Tibial nerve (tissue), 4 donors: ENCODE results near the gene PZP. TPM values are rescaled to one million over a fixed set of nuclear protein-coding genes. Genes with fewer than 3 reads are reported as not detected.

Experiments used
- DNase-seq, 2 donors: peaks; one replicate each; pipeline ENCODE4 v3.0.0-alpha.2; 2019; ENCODE audit warnings: low spot score in 2 of 2
- H3K27ac ChIP-seq, 4 donors: fragments of 200-600 bp; sonication (generic) in 3 of 4; one replicate each; pipeline ENCODE4 v1.5.1; 2017 to 2019; ENCODE audit warnings: mild to moderate bottlenecking in 1 of 4
- H3K27me3 ChIP-seq, 2 donors: fragments of 200-600 bp; sonication (generic) in 1 of 2; one replicate each; pipeline versions ENCODE4 v1.5.1 to v1.6.0; 2017 to 2019
- H3K36me3 ChIP-seq, 3 donors: fragments of 200-600 bp; sonication (generic); one replicate each; pipeline ENCODE4 v1.5.1; 2018 to 2019
- H3K4me1 ChIP-seq, 4 donors: fragments of 200-600 bp; sonication (generic) in 3 of 4; one replicate each; pipeline ENCODE4 v1.5.1; 2017 to 2019
- H3K4me3 ChIP-seq, 4 donors: fragments of 200-600 bp; sonication (generic) in 3 of 4; one replicate each; pipeline ENCODE4 v1.5.1; 2017 to 2019; ENCODE audit warnings: mild to moderate bottlenecking in 1 of 4, moderate library complexity in 1 of 4
- H3K9me3 ChIP-seq, 4 donors: fragments of 200-600 bp; sonication (generic) in 3 of 4; one replicate each; pipeline ENCODE4 v1.5.1; 2017 to 2019
- EP300 ChIP-seq, 2 donors: sonication (generic); formaldehyde crosslinking; IDR thresholded peaks; one replicate each; pipeline ENCODE4 v1.6.1; 2017; ENCODE audit warnings: antibody characterized with exemption in 2 of 2, mild to moderate bottlenecking in 1 of 2
- POLR2A ChIP-seq, 2 donors: fragments of 450-650 bp; IDR thresholded peaks; one replicate each; pipeline ENCODE4 v1.6.1; 2017; ENCODE audit warnings: antibody characterized with exemption in 2 of 2, mild to moderate bottlenecking in 2 of 2, moderate library complexity in 2 of 2
- WGBS, 2 donors: methylation state at CpG; one replicate each; pipeline ENCODE4 v1.1.5; 2018; 5-methylcytosine and 5-hydroxymethylcytosine counted together
- total RNA-seq, 4 donors: library from RNA; depleted of rRNA; stranded (reverse); fragments of >200 nt; gene quantifications; one replicate each; pipeline ENCODE4 v1.1.0, GENCODE V29; 2016
- TF ChIP-seq, protein P1 (sequence below), 5 experiments: fragments of 200-600 bp in 3 of 5; fragments of 450-650 bp in 2 of 5; sonication (generic) in 3 of 5; IDR thresholded peaks; one replicate each; pipeline ENCODE4 v1.5.1; 2016 to 2019; ENCODE audit warnings: antibody characterized with exemption in 5 of 5, mild to moderate bottlenecking in 3 of 5, moderate library complexity in 2 of 5

PZP gene
- total RNA-seq, 4 donors from 2014 or later, result 0.22 to 0.59 (median 0.30) TPM; not detected in 1

DNA sequence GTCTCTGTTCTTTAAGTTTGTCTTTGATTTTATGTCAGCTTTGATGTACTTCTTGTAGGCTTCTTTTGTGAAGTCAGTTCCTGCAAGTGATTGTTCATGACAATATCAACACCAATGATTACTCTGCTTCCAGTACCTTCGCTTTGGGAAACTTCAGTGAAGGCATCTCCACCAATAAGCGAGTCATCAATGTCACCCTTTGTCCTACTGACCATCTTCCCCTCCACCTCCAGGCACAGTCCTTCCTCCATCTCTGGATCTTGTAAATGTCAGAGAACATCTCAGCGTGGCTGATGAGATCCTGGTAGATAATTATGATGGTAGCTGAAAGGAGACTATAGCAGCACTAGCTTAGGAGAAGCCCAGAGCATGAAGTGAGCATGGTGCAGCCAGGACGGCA is 52.1 kb downstream of the PZP start:
- 89 to 91% methylated on average over 4 of the region's 4 CpGs for WGBS, 2 donors
- Histone ChIP-seq H3K9me3 (no peaks in the 10 kb centered on the region), H3K4me3 (no peak overlapping the region), H3K36me3 (no peaks in the 10 kb centered on the region), H3K4me1 (no peaks in the 10 kb centered on the region), H3K27me3 (no peaks in the 10 kb centered on the region), H3K27ac (no peak overlapping the region)
- TF ChIP-seq POLR2A (IDR thresholded peaks at IDR 0.05) (no peak), EP300 (IDR thresholded peaks at IDR 0.05) (no peak)
- TF ChIP-seq, protein P1, sequence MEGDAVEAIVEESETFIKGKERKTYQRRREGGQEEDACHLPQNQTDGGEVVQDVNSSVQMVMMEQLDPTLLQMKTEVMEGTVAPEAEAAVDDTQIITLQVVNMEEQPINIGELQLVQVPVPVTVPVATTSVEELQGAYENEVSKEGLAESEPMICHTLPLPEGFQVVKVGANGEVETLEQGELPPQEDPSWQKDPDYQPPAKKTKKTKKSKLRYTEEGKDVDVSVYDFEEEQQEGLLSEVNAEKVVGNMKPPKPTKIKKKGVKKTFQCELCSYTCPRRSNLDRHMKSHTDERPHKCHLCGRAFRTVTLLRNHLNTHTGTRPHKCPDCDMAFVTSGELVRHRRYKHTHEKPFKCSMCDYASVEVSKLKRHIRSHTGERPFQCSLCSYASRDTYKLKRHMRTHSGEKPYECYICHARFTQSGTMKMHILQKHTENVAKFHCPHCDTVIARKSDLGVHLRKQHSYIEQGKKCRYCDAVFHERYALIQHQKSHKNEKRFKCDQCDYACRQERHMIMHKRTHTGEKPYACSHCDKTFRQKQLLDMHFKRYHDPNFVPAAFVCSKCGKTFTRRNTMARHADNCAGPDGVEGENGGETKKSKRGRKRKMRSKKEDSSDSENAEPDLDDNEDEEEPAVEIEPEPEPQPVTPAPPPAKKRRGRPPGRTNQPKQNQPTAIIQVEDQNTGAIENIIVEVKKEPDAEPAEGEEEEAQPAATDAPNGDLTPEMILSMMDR (IDR thresholded peaks at IDR 0.05), result no peak
- DNase-seq, result no peak

DNA sequence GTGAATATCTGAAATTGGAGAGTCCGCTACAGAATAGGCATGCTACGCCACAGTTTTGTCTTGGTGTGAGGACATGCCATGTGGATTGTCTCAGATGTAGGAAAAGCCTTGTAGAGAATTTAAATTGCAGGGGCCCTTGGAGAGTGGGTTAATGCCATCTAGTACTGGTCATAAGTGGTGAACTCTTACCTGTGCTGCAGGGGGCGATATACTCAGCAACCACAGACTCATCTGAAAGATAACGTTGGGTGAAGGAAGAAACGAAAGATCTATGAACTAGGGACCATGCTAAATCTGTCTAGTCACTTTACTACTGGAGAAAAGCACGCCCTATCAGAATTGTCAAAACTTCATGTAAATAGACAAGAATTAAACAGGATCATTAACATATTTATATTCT is 58.8 kb downstream of the PZP start:
- H3K27me3 ChIP-seq, result no peaks in the 10 kb centered on the region
- WGBS, 2 donors, result 77 to 80% methylated on average over 6 of the region's 6 CpGs
- no peak for DNase-seq
- H3K27ac ChIP-seq, result no peak overlapping the region
- H3K36me3 ChIP-seq, result no peaks in the 10 kb centered on the region
- no peak for TF ChIP-seq POLR2A (IDR thresholded peaks at IDR 0.05)
- TF ChIP-seq, protein P1 (IDR thresholded peaks at IDR 0.05), result no peak
- no peaks in the 10 kb centered on the region for H3K4me1 ChIP-seq
- H3K9me3 ChIP-seq, result peaks cover 0 to 15% (median 3%) of the 10 kb centered on the region in 4 donors
- H3K4me3 ChIP-seq, result no peak overlapping the region

DNA sequence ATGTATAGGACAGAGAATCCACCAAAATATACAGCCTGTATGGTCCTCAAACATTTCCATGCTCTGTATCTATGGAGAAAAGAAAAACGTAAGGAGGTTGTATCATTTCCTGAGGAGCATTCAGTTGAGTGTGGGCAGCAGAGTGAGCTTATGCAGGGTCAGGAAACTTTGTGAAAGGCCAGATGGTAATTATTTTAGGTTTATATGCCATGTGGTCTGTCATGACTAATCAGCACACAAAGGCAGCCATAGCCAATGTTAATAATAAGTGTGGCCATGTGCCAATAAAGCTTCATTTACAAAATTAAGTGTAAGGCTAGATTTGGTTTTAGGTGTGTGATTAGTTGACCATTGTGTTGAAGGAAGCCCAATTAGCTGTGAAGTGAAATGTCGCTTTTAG is 59.3 kb downstream of the PZP start:
- DNase-seq, result no peak
- 67 to 73% methylated on average over 2 of the region's 2 CpGs for WGBS, 2 donors

DNA sequence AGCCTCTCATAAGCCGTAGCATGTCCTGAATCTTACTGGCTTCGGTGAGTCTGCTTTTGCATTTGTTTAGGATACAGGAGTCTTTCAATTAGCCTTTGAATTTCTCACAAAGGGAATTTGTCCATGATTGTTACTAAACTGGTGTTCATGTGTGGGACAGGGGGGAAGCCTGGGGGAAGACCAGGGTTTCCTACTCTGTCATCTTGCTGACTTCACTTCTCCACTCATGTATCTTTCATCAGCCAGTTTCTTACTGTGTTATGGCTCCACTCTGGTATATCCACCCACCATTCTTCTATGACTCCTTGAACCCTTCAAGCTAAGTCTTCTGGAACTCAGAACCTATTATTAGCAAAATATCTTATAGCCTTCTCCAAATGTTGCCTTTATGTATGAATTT is 60.7 kb downstream of the PZP start:
- Histone ChIP-seq H3K4me1 (no peaks in the 10 kb centered on the region), H3K9me3 (peaks cover 0 to 25% (median 3%) of the 10 kb centered on the region in 4 donors), H3K36me3 (no peaks in the 10 kb centered on the region), H3K27ac (no peak overlapping the region), H3K4me3 (no peak overlapping the region), H3K27me3 (no peaks in the 10 kb centered on the region)
- DNase-seq, result no peak
- whole genome bisulfite sequencing, 2 donors, result 64 to 89% methylated on average over 2 of the region's 2 CpGs
- TF ChIP-seq EP300 (IDR thresholded peaks at IDR 0.05) (no peak), POLR2A (IDR thresholded peaks at IDR 0.05) (no peak)
- TF ChIP-seq, protein P1 (IDR thresholded peaks at IDR 0.05), result no peak

More for the DNA sequence above, 59.3 kb downstream of the PZP start:
- no peaks in the 10 kb centered on the region for H3K27me3 ChIP-seq
- no peak overlapping the region for H3K27ac ChIP-seq
- peaks cover 0 to 20% (median 3%) of the 10 kb centered on the region in 4 donors for H3K9me3 ChIP-seq
- H3K4me1 ChIP-seq, result no peaks in the 10 kb centered on the region
- TF ChIP-seq POLR2A (IDR thresholded peaks at IDR 0.05) (no peak), EP300 (IDR thresholded peaks at IDR 0.05) (no peak)
- TF ChIP-seq, protein P1 (IDR thresholded peaks at IDR 0.05), result no peak
- no peak overlapping the region for H3K4me3 ChIP-seq
- no peaks in the 10 kb centered on the region for H3K36me3 ChIP-seq

DNA sequence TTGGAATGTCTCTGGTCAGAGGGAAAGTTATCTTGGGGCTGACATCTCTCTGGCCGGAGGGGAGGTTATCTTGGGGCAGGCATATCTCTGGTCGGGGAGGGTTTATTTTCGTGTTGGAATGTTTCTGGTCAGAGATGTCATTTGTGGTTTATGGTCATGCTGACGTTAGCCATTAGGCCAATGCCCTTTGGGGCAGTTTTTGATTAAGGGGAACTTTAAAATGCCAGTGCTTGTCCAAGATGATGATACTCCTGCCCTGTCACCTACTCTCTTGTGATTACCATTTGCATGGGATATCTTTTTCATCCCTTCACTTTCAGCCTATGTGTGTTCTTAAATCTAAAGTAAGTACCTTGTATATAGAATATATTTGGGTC is 63.5 kb downstream of the PZP start:
- no peak for DNase-seq
- WGBS, 2 donors, result 50 to 77% methylated on average over 4 of the region's 4 CpGs
- no peak overlapping the region for H3K27ac ChIP-seq
- no peak overlapping the region for H3K4me3 ChIP-seq
- peaks cover 0 to 25% (median 3%) of the 10 kb centered on the region in 4 donors for H3K9me3 ChIP-seq
- no peaks in the 10 kb centered on the region for H3K27me3 ChIP-seq
- no peaks in the 10 kb centered on the region for H3K4me1 ChIP-seq
- no peak for TF ChIP-seq EP300 (IDR thresholded peaks at IDR 0.05)
- no peak for TF ChIP-seq POLR2A (IDR thresholded peaks at IDR 0.05)
- TF ChIP-seq, protein P1 (IDR thresholded peaks at IDR 0.05), result no peak
- H3K36me3 ChIP-seq, result no peaks in the 10 kb centered on the region
